WTC11 (cell line): ENCODE data around the gene NIN. TPM values are rescaled to one million over a fixed set of nuclear protein-coding genes. Genes with fewer than 3 reads are reported as not detected.

Experiments used
- ATAC-seq: fragments of 200-7000 bp; cut with Tn5 transposase; 2 replicates; pipeline ENCODE4 v1.10.0; 2021; ENCODE audit warnings: mild to moderate bottlenecking, moderate library complexity
- CTCF ChIA-PET: fragments of 300-600 bp; sonication (Branson Sonifier 250); formaldehyde crosslinking; loops from one replicate; lab custom pipeline; 2021; ENCODE audit warnings: antibody characterized with exemption; lab: Charles Lee
- POLR2A ChIA-PET: fragments of 350-600 bp; sonication (Branson Sonifier 250); formaldehyde crosslinking; loops from one replicate; lab custom pipeline; 2021; ENCODE audit warnings: antibody characterized with exemption; lab: Charles Lee
- DNase-seq: peaks from one replicate; pipeline ENCODE4 v3.0.0; 2021; ENCODE audit warnings: low spot score
- H3K27ac Mint-ChIP-seq: 2 replicates; pipeline ENCODE4 v1.8.0; 2021; ENCODE audit warnings: mixed read lengths
- H3K27me3 Mint-ChIP-seq: 2 replicates; pipeline ENCODE4 v1.8.0; 2021; ENCODE audit warnings: low read depth, mild to moderate bottlenecking, moderate library complexity, mixed read lengths
- H3K36me3 Mint-ChIP-seq: 2 replicates; pipeline ENCODE4 v1.8.0; 2021; ENCODE audit warnings: mixed read lengths
- H3K4me1 Mint-ChIP-seq: 2 replicates; pipeline ENCODE4 v1.8.0; 2022; ENCODE audit warnings: mixed read lengths
- H3K4me3 Mint-ChIP-seq: 2 replicates; pipeline ENCODE4 v1.8.0; 2021; ENCODE audit warnings: mild to moderate bottlenecking, moderate library complexity, mixed read lengths
- H3K9me3 Mint-ChIP-seq: 2 replicates; pipeline ENCODE4 v1.8.0; 2021; ENCODE audit warnings: mixed read lengths
- CREM ChIP-seq: sonication (generic); formaldehyde crosslinking; IDR thresholded peaks from 2 replicates; pipeline ENCODE4 v1.8.1; 2022; ENCODE audit warnings: mild to moderate bottlenecking, missing genetic modification reagents, moderate library complexity
- ETV6 ChIP-seq: sonication (generic); formaldehyde crosslinking; IDR thresholded peaks from 2 replicates; pipeline ENCODE4 v1.8.1; 2022; ENCODE audit warnings: mild to moderate bottlenecking, missing genetic modification reagents
- GRHL2 ChIP-seq: fragments of 250-450 bp; sonication (Bioruptor Pico); IDR thresholded peaks from 2 replicates; pipeline ENCODE4 v1.8.0; 2022; ENCODE audit warnings: mild to moderate bottlenecking, moderate library complexity; ENCODE audit not compliant: insufficient replicate concordance, severe bottlenecking
- MYBL2 ChIP-seq: sonication (generic); formaldehyde crosslinking; IDR thresholded peaks from 2 replicates; pipeline ENCODE4 v1.8.1; 2023; ENCODE audit warnings: mild to moderate bottlenecking, moderate library complexity, missing genetic modification reagents
- PRRX2 ChIP-seq: fragments of 250-450 bp; sonication (Bioruptor Pico); IDR thresholded peaks from 2 replicates; pipeline ENCODE4 v1.8.0; 2021; ENCODE audit warnings: mild to moderate bottlenecking
- SOX15 ChIP-seq: fragments of 250-450 bp; sonication (Bioruptor Pico); IDR thresholded peaks from 2 replicates; pipeline ENCODE4 v1.9.0; 2021; ENCODE audit warnings: mild to moderate bottlenecking
- TEAD1 ChIP-seq: sonication (generic); formaldehyde crosslinking; IDR thresholded peaks from 2 replicates; pipeline ENCODE4 v1.8.0; 2022; ENCODE audit warnings: mild to moderate bottlenecking, missing genetic modification reagents
- TEAD4 ChIP-seq: sonication (generic); formaldehyde crosslinking; IDR thresholded peaks from 2 replicates; pipeline ENCODE4 v1.8.0; 2022; ENCODE audit warnings: mild to moderate bottlenecking, missing genetic modification reagents
- TP53 ChIP-seq: sonication (generic); formaldehyde crosslinking; IDR thresholded peaks from 2 replicates; pipeline ENCODE4 v1.8.1; 2023; ENCODE audit warnings: mild to moderate bottlenecking, missing genetic modification reagents
- ZNF263 ChIP-seq: sonication (generic); formaldehyde crosslinking; IDR thresholded peaks from 2 replicates; pipeline ENCODE4 v1.8.1; 2022; ENCODE audit warnings: low read depth, mild to moderate bottlenecking, moderate library complexity, missing genetic modification reagents
- total RNA-seq: library from RNA; stranded (reverse); gene quantifications from 3 replicates; pipeline ENCODE4 v1.2.3, GENCODE V29; 2021
- TF ChIP-seq, protein P1 (sequence below): fragments of 250-450 bp; sonication (Bioruptor Pico); conservative IDR thresholded peaks from 2 replicates; pipeline ENCODE4 v1.9.0; 2021; ENCODE audit warnings: mild to moderate bottlenecking
- TF ChIP-seq, protein P2 (sequence below): fragments of 200-600 bp; IDR thresholded peaks from 2 replicates; pipeline ENCODE4 v1.8.0; 2022; ENCODE audit warnings: antibody characterized with exemption
- TF ChIP-seq, protein P3 (sequence below): fragments of 250-450 bp; sonication (Bioruptor Pico); IDR thresholded peaks from 2 replicates; pipeline ENCODE4 v1.8.0; 2021; ENCODE audit warnings: mild to moderate bottlenecking
- TF ChIP-seq, protein P4 (sequence below): sonication (generic); formaldehyde crosslinking; IDR thresholded peaks from 2 replicates; pipeline ENCODE4 v1.8.0; 2022; ENCODE audit warnings: mild to moderate bottlenecking, missing genetic modification reagents
- TF ChIP-seq, protein P5 (sequence below): sonication (generic); formaldehyde crosslinking; IDR thresholded peaks from 2 replicates; pipeline ENCODE4 v1.8.1; 2023; ENCODE audit warnings: mild to moderate bottlenecking, moderate library complexity, missing genetic modification reagents
- TF ChIP-seq, protein P6 (sequence below): sonication (generic); formaldehyde crosslinking; IDR thresholded peaks from 2 replicates; pipeline ENCODE4 v1.8.0; 2023; ENCODE audit warnings: missing genetic modification reagents, mild to moderate bottlenecking, borderline replicate concordance
- TF ChIP-seq, protein P7 (sequence below): sonication (generic); formaldehyde crosslinking; IDR thresholded peaks from 2 replicates; pipeline ENCODE4 v1.8.1; 2022; ENCODE audit warnings: low read depth, missing genetic modification reagents, borderline replicate concordance
- TF ChIP-seq, protein P8 (sequence below): sonication (generic); formaldehyde crosslinking; IDR thresholded peaks from 2 replicates; pipeline ENCODE4 v1.8.1; 2022; ENCODE audit warnings: mild to moderate bottlenecking, moderate library complexity, missing genetic modification reagents

The NIN gene
- total RNA-seq, 1 experiment from 2014 or later: 23.8 TPM

DNA sequence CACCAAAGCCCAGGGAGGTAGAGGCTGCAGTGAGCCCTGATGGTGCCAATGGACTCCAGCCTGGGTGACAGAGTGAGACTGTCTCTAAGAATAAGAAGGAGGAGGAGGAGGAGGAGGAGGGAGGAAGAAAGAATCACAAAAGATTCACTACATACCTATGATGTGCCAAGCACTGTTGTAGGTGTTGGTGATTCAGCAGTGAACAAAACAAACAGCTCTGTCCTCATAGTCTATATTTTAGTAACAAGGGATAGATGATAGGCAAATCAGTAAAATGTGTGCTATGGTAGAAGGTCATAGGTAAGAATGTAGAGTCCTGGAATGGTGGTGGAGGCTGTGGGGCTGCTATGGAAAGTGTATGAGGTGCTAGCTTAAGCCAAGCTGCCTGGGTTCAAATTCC lies 22.9 kb upstream of the NIN start:
- DNase-seq (no peak), ATAC-seq (no peak)
- CTCF ChIA-PET: interaction anchor here (1.0 kb wide), 1 partner anchor 24 kb away, joined by 4 read pairs; no protein-coding TSS in a partner anchor
- POLR2A ChIA-PET: no interaction called here
- Mint-ChIP-seq H3K27me3 (no peaks in the 10 kb centered on the region; the same call in none of the 2 replicates), H3K4me1 (peaks cover 7% of the 10 kb centered on the region), H3K4me3 (no peak overlapping the region), H3K9me3 (no peaks in the 10 kb centered on the region), H3K36me3 (no peaks in the 10 kb centered on the region), H3K27ac (no peak overlapping the region)
- TF ChIP-seq, protein P1, sequence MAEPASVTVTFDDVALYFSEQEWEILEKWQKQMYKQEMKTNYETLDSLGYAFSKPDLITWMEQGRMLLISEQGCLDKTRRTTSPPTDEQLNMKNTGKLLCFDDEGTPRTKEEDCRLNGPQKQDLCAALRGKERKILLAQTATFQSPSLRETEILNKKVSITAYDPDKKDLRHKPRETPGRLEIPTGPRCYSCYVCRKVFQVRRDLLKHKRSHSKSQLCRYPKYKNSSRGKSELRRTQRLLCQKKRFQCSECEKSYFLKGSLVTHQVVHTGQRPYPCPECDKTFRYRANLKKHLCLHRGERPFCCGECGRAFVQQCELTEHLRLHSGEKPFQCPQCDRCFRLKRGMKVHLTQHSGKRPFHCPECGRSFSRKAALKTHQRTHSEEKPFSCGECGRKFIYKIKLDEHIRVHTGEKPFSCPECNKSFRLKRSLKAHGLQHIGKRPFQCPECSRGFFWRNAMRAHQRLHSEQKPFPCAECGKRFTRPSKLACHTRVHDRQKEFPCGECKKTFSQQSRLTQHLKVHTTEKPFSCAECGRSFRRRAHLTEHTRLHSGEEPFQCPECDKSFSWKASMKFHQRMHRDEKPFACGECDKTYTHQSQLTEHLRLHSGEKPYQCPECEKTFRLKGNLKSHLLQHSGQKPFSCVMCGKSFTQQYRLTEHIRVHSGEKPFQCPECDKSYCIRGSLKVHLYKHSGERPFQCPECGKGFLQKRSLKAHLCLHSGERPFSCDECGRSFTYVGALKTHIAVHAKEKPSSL (CRISPR knock-in tag): no peak
- TF ChIP-seq, protein P2, sequence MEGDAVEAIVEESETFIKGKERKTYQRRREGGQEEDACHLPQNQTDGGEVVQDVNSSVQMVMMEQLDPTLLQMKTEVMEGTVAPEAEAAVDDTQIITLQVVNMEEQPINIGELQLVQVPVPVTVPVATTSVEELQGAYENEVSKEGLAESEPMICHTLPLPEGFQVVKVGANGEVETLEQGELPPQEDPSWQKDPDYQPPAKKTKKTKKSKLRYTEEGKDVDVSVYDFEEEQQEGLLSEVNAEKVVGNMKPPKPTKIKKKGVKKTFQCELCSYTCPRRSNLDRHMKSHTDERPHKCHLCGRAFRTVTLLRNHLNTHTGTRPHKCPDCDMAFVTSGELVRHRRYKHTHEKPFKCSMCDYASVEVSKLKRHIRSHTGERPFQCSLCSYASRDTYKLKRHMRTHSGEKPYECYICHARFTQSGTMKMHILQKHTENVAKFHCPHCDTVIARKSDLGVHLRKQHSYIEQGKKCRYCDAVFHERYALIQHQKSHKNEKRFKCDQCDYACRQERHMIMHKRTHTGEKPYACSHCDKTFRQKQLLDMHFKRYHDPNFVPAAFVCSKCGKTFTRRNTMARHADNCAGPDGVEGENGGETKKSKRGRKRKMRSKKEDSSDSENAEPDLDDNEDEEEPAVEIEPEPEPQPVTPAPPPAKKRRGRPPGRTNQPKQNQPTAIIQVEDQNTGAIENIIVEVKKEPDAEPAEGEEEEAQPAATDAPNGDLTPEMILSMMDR: no peak
- TF ChIP-seq, protein P3, sequence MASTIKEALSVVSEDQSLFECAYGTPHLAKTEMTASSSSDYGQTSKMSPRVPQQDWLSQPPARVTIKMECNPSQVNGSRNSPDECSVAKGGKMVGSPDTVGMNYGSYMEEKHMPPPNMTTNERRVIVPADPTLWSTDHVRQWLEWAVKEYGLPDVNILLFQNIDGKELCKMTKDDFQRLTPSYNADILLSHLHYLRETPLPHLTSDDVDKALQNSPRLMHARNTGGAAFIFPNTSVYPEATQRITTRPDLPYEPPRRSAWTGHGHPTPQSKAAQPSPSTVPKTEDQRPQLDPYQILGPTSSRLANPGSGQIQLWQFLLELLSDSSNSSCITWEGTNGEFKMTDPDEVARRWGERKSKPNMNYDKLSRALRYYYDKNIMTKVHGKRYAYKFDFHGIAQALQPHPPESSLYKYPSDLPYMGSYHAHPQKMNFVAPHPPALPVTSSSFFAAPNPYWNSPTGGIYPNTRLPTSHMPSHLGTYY: no peak
- TF ChIP-seq CREM (CRISPR knock-in tag) (no peak), SOX15 (CRISPR knock-in tag) (no peak), TEAD1 (CRISPR knock-in tag) (no peak)
- TF ChIP-seq, protein P4, sequence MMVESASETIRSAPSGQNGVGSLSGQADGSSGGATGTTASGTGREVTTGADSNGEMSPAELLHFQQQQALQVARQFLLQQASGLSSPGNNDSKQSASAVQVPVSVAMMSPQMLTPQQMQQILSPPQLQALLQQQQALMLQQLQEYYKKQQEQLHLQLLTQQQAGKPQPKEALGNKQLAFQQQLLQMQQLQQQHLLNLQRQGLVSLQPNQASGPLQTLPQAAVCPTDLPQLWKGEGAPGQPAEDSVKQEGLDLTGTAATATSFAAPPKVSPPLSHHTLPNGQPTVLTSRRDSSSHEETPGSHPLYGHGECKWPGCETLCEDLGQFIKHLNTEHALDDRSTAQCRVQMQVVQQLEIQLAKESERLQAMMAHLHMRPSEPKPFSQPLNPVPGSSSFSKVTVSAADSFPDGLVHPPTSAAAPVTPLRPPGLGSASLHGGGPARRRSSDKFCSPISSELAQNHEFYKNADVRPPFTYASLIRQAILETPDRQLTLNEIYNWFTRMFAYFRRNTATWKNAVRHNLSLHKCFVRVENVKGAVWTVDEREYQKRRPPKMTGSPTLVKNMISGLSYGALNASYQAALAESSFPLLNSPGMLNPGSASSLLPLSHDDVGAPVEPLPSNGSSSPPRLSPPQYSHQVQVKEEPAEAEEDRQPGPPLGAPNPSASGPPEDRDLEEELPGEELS: no peak
- TF ChIP-seq, protein P5, sequence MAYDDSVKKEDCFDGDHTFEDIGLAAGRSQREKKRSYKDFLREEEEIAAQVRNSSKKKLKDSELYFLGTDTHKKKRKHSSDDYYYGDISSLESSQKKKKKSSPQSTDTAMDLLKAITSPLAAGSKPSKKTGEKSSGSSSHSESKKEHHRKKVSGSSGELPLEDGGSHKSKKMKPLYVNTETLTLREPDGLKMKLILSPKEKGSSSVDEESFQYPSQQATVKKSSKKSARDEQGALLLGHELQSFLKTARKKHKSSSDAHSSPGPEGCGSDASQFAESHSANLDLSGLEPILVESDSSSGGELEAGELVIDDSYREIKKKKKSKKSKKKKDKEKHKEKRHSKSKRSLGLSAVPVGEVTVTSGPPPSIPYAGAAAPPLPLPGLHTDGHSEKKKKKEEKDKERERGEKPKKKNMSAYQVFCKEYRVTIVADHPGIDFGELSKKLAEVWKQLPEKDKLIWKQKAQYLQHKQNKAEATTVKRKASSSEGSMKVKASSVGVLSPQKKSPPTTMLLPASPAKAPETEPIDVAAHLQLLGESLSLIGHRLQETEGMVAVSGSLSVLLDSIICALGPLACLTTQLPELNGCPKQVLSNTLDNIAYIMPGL (CRISPR knock-in tag): no peak
- TF ChIP-seq, protein P6, sequence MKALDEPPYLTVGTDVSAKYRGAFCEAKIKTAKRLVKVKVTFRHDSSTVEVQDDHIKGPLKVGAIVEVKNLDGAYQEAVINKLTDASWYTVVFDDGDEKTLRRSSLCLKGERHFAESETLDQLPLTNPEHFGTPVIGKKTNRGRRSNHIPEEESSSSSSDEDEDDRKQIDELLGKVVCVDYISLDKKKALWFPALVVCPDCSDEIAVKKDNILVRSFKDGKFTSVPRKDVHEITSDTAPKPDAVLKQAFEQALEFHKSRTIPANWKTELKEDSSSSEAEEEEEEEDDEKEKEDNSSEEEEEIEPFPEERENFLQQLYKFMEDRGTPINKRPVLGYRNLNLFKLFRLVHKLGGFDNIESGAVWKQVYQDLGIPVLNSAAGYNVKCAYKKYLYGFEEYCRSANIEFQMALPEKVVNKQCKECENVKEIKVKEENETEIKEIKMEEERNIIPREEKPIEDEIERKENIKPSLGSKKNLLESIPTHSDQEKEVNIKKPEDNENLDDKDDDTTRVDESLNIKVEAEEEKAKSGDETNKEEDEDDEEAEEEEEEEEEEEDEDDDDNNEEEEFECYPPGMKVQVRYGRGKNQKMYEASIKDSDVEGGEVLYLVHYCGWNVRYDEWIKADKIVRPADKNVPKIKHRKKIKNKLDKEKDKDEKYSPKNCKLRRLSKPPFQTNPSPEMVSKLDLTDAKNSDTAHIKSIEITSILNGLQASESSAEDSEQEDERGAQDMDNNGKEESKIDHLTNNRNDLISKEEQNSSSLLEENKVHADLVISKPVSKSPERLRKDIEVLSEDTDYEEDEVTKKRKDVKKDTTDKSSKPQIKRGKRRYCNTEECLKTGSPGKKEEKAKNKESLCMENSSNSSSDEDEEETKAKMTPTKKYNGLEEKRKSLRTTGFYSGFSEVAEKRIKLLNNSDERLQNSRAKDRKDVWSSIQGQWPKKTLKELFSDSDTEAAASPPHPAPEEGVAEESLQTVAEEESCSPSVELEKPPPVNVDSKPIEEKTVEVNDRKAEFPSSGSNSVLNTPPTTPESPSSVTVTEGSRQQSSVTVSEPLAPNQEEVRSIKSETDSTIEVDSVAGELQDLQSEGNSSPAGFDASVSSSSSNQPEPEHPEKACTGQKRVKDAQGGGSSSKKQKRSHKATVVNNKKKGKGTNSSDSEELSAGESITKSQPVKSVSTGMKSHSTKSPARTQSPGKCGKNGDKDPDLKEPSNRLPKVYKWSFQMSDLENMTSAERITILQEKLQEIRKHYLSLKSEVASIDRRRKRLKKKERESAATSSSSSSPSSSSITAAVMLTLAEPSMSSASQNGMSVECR: no peak

DNA sequence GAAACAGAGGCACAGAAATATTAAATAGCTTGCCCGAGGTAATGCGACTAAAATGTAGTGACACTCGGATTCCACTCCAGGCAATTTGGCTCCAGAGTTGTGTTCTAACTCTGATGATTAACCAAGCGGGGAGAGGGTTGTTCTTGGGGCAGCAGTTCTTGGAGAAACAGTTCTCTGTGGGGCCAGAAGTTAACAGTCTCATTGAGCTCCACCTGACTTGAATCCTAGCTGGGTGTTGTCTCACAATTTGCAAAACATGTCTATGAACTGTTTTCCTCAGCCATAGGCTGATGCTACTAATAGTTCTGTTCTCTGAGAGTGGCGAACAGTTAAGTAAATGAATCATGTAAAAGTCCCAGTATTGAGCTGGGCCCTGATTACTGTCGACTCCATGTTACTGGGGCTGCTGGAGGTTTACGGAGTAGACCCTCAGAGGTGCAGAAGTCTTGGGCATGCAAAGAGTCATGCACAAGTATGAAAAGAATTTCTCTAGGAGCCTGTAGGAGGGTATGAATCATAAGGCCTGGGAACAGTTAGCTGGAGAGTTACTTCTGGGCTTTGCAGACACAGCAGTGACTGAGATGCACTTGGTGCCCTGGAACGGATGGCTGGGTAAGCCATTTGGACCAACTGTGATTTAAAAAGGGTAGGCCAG lies 15.4 kb upstream of the NIN start:
- DNase-seq: no peak
- ChIA-PET POLR2A (interaction anchor here (0.7 kb wide), 1 partner anchor 181 kb away, joined by 3 read pairs; no protein-coding TSS in a partner anchor), CTCF (interaction anchor here (2.7 kb wide), 1 partner anchor 14 kb away, joined by 18 read pairs; no protein-coding TSS in a partner anchor)
- Mint-ChIP-seq H3K27ac (no peak overlapping the region), H3K27me3 (no peaks in the 10 kb centered on the region), H3K4me1 (0 out of 2 replicates have a peak, but pooled peaks cover 6% of the 10 kb centered on the region), H3K36me3 (no peaks in the 10 kb centered on the region), H3K4me3 (no peak overlapping the region), H3K9me3 (no peaks in the 10 kb centered on the region)
- ATAC-seq: no peak
- TF ChIP-seq PRRX2 (CRISPR knock-in tag) (no peak), ZNF263 (CRISPR knock-in tag) (no peak), ETV6 (CRISPR knock-in tag) (no peak), MYBL2 (no peak), GRHL2 (CRISPR knock-in tag) (no peak), TP53 (CRISPR knock-in tag) (no peak), TEAD4 (CRISPR knock-in tag) (no peak)
- TF ChIP-seq, protein P7, sequence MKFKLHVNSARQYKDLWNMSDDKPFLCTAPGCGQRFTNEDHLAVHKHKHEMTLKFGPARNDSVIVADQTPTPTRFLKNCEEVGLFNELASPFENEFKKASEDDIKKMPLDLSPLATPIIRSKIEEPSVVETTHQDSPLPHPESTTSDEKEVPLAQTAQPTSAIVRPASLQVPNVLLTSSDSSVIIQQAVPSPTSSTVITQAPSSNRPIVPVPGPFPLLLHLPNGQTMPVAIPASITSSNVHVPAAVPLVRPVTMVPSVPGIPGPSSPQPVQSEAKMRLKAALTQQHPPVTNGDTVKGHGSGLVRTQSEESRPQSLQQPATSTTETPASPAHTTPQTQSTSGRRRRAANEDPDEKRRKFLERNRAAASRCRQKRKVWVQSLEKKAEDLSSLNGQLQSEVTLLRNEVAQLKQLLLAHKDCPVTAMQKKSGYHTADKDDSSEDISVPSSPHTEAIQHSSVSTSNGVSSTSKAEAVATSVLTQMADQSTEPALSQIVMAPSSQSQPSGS (CRISPR knock-in tag): no peak
- TF ChIP-seq, protein P8, sequence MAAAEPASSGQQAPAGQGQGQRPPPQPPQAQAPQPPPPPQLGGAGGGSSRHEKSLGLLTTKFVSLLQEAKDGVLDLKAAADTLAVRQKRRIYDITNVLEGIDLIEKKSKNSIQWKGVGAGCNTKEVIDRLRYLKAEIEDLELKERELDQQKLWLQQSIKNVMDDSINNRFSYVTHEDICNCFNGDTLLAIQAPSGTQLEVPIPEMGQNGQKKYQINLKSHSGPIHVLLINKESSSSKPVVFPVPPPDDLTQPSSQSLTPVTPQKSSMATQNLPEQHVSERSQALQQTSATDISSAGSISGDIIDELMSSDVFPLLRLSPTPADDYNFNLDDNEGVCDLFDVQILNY: no peak
